Gastroesophageal sphincter (tissue), 3 donors: ENCODE data around the gene EP300.

Source experiments
- EP300 ChIP-seq: sonication (generic); formaldehyde crosslinking; IDR thresholded peaks from one replicate; pipeline ENCODE4 v1.6.1; 2017; ENCODE audit warnings: antibody characterized with exemption, mild to moderate bottlenecking
- POLR2A ChIP-seq, 2 donors: fragments of 450-650 bp; IDR thresholded peaks; one replicate each; pipeline ENCODE4 v1.6.1; 2017; ENCODE audit warnings: antibody characterized with exemption in 2 of 2, mild to moderate bottlenecking in 2 of 2, moderate library complexity in 1 of 2
- TF ChIP-seq, protein P1 (sequence below), 4 experiments: fragments of 200-600 bp in 2 of 4; fragments of 450-650 bp in 2 of 4; sonication (generic) in 1 of 4; IDR thresholded peaks; one replicate each; pipeline ENCODE4 v1.5.1; 2017 to 2019; ENCODE audit warnings: antibody characterized with exemption in 4 of 4, mild to moderate bottlenecking in 2 of 4, moderate library complexity in 2 of 4

DNA sequence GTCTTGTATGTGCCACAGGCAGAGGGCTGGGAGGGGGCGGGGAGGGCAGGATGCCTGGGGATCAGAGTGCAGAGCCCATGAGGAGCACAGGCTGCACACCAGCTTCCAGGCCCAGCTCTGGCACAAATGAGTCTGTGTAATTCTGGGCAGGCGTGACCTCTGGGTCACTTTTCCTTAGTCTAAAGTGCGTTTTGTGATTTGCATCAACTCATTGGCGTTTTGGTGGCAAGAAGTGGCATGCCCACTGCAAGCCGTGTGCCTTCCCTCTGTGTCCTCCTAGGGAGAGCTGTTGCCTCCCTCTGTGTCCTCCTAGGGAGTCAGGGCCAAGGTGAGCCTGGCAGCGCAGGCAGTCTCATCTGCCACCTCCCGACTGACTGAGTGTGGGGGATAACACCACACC lies 131.1 kb downstream of the EP300 start:
- TF ChIP-seq, protein P1, sequence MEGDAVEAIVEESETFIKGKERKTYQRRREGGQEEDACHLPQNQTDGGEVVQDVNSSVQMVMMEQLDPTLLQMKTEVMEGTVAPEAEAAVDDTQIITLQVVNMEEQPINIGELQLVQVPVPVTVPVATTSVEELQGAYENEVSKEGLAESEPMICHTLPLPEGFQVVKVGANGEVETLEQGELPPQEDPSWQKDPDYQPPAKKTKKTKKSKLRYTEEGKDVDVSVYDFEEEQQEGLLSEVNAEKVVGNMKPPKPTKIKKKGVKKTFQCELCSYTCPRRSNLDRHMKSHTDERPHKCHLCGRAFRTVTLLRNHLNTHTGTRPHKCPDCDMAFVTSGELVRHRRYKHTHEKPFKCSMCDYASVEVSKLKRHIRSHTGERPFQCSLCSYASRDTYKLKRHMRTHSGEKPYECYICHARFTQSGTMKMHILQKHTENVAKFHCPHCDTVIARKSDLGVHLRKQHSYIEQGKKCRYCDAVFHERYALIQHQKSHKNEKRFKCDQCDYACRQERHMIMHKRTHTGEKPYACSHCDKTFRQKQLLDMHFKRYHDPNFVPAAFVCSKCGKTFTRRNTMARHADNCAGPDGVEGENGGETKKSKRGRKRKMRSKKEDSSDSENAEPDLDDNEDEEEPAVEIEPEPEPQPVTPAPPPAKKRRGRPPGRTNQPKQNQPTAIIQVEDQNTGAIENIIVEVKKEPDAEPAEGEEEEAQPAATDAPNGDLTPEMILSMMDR (IDR thresholded peaks at IDR 0.05), result no peak
- TF ChIP-seq POLR2A (IDR thresholded peaks at IDR 0.05) (no peak), EP300 (no peak)
